ENCODE data around the gene NUP205. TPM values are rescaled to one million over a fixed set of nuclear protein-coding genes. Genes with fewer than 3 reads are reported as not detected.

NUP205 gene
- total RNA-seq, 1 donor from 2014 or later = 93.1 TPM

GRCh38 chr7:135648235-135648634 is 90.5 kb downstream of the NUP205 start:
- H3K36me3 Mint-ChIP-seq (ENCODE audit: insufficient read depth) = peaks cover 7% of the 10 kb centered on the region
- no peak overlapping the region for H3K27ac Mint-ChIP-seq
- TF ChIP-seq CTCF (IDR thresholded peaks at IDR 0.05; ENCODE audit: unreplicated experiment) = no peak
- H3K9me3 Mint-ChIP-seq (ENCODE audit: low read depth) = no peaks in the 10 kb centered on the region
- no peaks in the 10 kb centered on the region for H3K27me3 Mint-ChIP-seq
- H3K4me3 Mint-ChIP-seq (ENCODE audit: low read depth) = no peak overlapping the region
- peaks cover 4% of the 10 kb centered on the region for H3K4me1 Mint-ChIP-seq (ENCODE audit: low read depth)
- no peak for DNase-seq (ENCODE audit: low spot score, unreplicated experiment)

GRCh38 chr7:135650831-135651573 is 93.3 kb downstream of the NUP205 start:
- no peak for DNase-seq (ENCODE audit: low spot score, unreplicated experiment)
- Mint-ChIP-seq H3K4me3 (ENCODE audit: low read depth) (no peak overlapping the region), H3K27me3 (no peaks in the 10 kb centered on the region), H3K27ac (no peak overlapping the region), H3K36me3 (ENCODE audit: insufficient read depth) (peaks cover 4% of the 10 kb centered on the region), H3K9me3 (ENCODE audit: low read depth) (no peaks in the 10 kb centered on the region), H3K4me1 (ENCODE audit: low read depth) (peaks cover 6% of the 10 kb centered on the region)
- no peak for TF ChIP-seq CTCF (IDR thresholded peaks at IDR 0.05; ENCODE audit: unreplicated experiment)

GRCh38 chr7:135653340-135654080 is 95.8 kb downstream of the NUP205 start:
- Mint-ChIP-seq H3K4me3 (ENCODE audit: low read depth) (no peak overlapping the region), H3K9me3 (ENCODE audit: low read depth) (no peaks in the 10 kb centered on the region), H3K27ac (peak overlapping the region; percentile 58), H3K36me3 (ENCODE audit: insufficient read depth) (no peaks in the 10 kb centered on the region), H3K4me1 (ENCODE audit: low read depth) (peaks cover 6% of the 10 kb centered on the region), H3K27me3 (no peaks in the 10 kb centered on the region)
- no peak for DNase-seq (ENCODE audit: low spot score, unreplicated experiment)
- no peak for TF ChIP-seq CTCF (IDR thresholded peaks at IDR 0.05; ENCODE audit: unreplicated experiment)

GRCh38 chr7:135658564-135658963 is 100.8 kb downstream of the NUP205 start:
- peaks cover 6% of the 10 kb centered on the region for H3K4me1 Mint-ChIP-seq (ENCODE audit: low read depth)
- H3K27ac Mint-ChIP-seq = no peak overlapping the region
- no peak for TF ChIP-seq CTCF (IDR thresholded peaks at IDR 0.05; ENCODE audit: unreplicated experiment)
- no peak overlapping the region for H3K4me3 Mint-ChIP-seq (ENCODE audit: low read depth)
- H3K9me3 Mint-ChIP-seq (ENCODE audit: low read depth) = no peaks in the 10 kb centered on the region
- no peak for DNase-seq (ENCODE audit: low spot score, unreplicated experiment)
- no peaks in the 10 kb centered on the region for H3K36me3 Mint-ChIP-seq (ENCODE audit: insufficient read depth)
- H3K27me3 Mint-ChIP-seq = no peaks in the 10 kb centered on the region

GRCh38 chr7:135659159-135659846 is 101.6 kb downstream of the NUP205 start:
- Mint-ChIP-seq H3K36me3 (ENCODE audit: insufficient read depth) (no peaks in the 10 kb centered on the region), H3K27me3 (no peaks in the 10 kb centered on the region), H3K9me3 (ENCODE audit: low read depth) (no peaks in the 10 kb centered on the region), H3K4me1 (ENCODE audit: low read depth) (peaks cover 9% of the 10 kb centered on the region), H3K27ac (no peak overlapping the region), H3K4me3 (ENCODE audit: low read depth) (no peak overlapping the region)
- no peak for TF ChIP-seq CTCF (IDR thresholded peaks at IDR 0.05; ENCODE audit: unreplicated experiment)
- DNase-seq (ENCODE audit: low spot score, unreplicated experiment) = no peak

Measured in progenitor cell of endocrine pancreas (in vitro differentiated cells).